GM08714 (cell line): Measurements from ENCODE around the gene SIPA1.
"Not testable (repeated sequence)": the region's sequence is repeated elsewhere in the genome, so short reads cannot be mapped to it uniquely, and the experiment has no call there.

Source experiments
- H3K4me3 ChIP-seq: fragments of 200-500 bp; sonication (Bioruptor generic); 2 replicates; pipeline ENCODE4 v1.5.1; 2014; ENCODE audit warnings: mild to moderate bottlenecking, low read length, inconsistent platforms
- ZNF274 ChIP-seq: IDR thresholded peaks from 2 replicates; pipeline ENCODE4 v1.6.1; 2012; ENCODE audit warnings: mild to moderate bottlenecking, low read depth, low read length

SIPA1 gene

DNA sequence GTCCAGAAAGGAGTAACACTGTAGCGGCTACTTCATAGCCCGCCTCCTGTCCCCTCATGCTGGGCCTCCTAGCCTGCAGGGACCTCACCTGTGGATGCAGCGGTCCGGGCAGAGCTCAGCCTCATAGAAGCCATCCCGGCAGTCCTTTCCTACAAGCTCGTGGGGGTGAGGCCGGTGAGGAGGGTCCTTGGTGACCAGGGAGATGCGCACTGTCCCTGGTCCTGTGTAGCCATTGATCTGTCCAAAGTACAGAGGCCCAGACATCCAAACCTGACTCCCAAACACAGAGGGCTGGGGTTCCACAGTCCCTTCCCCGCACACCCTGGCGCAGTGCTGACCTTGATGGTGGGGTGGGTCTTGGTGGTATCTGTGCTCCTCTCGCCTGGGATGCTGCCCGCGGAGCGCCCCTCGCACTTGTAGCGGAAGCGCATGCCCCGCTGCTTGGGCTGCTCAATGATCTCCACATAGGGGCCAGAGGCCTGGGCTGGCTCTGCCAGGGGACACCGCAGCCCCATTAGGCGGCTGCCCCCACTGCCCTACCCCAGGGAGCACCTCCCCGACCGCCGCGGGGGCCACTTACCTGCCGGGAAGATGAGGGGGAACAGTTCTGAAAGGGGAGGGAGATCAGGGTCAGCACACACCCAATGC is 23.8 kb downstream of the SIPA1 start:
- TF ChIP-seq ZNF274: no peak
- H3K4me3 ChIP-seq: peak overlapping the region; percentile 84

DNA sequence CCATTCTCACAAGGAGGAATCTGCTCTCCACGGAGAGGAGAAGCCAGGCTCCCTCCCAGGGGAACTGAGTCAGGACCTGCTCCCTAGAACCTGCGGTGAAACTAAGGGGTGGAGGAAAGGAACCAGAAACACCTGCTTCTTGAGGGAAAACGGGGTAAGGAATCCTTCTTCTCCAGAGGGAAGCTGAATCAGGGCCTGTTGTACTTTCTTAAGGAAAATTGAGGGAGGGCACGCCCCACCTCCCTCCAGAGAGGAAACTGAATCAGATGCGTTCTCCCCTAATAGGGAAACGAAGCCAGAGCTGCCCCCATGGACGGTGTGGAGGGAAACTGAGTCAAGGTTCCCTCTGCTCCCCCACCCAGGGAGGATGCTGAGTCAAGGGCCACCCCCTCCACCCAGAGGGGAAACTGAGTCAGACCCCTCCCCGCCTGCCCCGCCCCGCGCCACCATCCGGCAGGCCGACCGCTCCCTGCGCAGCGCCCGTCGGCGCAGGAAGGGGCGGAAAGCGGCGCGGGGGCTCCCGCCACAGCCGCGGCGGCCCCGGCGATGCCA is 24.4 kb downstream of the SIPA1 start:
- H3K4me3 ChIP-seq: peak overlapping the region; percentile 84
- TF ChIP-seq ZNF274: no peak

DNA sequence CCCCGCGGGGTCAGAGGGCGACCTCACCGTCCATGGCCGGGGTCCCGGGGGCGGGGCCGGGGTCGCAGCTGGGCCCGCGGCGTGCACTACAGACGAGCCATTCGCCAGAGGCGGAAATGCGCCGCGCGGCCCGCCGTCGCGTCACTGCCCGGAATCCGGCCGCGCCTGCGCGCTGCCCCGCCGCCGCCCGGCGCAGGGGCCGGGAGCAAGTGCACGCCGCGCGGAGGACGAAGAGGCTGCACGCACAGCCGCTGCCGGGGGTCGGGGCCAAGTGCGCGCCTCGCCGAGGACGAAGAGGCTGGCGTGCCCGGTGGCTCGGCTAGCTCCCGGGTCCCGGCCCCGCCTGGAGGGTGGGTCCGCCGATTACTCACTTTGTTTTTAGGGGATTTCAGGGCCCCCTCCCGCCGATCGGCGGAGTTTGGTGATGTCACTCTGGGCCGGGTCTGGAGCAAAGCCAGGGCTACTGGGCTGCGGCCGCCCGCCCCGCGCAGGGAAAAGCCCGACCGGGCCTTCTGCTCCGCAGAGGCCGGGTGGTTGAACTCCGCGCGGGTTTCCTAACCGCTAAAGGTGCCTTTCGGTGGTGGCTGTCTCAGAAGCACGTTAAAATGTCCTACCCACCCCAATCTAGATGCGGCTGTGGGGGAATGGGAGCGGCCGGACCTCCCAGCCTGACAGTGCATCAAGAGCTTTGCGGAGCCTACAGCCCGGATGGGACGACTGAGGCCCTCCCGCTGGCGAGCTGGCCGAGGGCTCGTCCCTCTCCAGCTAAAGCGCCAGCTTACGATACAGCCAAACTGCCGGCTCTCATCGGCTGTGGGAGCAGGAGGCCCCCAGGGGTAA is 25.1 kb downstream of the SIPA1 start, which contains the start of gene RELA:
RELA (minus strand) TSS at position 118 of the 840 bp plus-strand sequence; CDS start at position 34, 84 bp downstream.
- no peak for TF ChIP-seq ZNF274

DNA sequence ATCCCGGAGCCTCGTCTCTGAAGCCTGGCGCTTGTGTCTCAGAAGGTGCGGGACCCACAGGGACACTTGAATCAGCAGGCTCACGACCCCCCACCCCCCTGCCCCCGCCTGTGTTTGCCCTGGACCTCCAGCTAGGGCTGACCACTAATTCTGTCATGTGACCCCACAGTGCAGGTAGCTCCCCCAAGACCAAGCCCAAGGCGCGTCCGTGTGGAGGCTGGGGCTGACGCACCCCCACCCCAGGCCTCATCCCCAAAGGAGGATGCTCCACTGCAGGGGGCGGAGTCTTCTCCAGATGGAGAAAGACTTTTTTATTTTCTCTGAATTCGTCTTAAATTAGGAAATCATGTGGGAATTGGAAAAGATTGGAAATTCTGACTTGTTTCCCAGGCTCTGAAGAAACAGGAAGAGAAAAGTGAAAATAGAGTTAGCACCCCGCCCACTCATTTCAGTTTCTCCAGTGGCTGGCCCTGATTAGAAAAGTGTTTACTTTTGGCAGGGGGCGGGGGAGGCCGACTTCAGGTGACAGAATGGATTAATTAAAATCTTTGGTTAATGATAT is 25.8 kb downstream of the SIPA1 start:
- TF ChIP-seq ZNF274: no peak
- peak overlapping the region; percentile 84; the same call in 1 of the 2 replicates for H3K4me3 ChIP-seq

More for the DNA sequence above, 25.1 kb downstream of the SIPA1 start, which contains the start of gene RELA:
- H3K4me3 ChIP-seq: peak within 1 kb of the TSS; percentile 84

DNA sequence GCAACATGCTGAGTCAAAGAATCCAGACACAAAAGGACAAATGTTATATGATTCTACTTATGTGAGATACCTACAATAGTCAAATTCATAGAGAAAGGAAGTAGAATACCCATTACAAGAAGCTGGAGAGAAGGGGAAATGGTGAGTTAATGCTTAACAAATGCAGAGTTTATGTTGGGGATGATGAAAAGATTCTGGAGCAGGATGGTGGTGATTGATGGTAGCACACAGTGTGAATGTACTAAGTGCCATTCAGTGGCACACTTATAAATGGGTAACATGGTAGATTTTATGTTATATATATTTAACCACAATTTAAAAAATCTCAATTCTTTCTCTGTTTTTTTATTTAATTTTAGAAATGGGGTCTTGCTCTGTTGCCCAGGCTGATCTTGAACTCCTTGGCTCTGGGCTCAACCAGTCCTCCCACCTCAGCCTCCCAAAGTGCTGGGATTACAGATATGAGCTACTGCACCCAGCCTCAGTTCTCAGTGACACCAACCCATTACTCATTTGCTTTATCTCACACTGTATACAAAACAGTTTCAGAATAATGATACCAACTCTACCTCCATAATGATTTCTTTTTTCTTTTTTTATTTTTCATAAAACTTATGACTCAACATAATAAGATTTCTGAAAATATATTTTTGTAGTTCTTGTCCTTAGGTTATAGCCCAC is 34.4 kb downstream of the SIPA1 start:
- TF ChIP-seq ZNF274: no peak
- H3K4me3 ChIP-seq: no peak overlapping the region

DNA sequence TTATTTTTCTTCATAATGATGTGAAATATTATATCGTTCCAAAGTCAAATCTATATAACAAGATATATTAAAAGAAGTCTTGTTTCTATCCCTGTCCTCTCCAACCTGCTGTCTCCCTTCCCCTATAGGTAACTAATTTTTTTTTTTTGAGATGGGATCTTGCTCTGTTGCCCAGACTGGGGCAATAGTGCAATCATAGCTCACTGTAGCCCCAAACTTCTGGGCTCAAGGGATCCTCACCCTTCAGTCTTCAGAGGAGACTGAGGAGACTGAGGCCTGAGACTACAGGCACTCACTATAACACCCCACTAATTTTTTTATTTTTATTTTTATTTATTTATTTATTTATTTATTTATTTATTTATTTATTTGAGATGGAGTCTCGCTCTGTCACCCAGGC is 35.1 kb downstream of the SIPA1 start:
- no peak for TF ChIP-seq ZNF274

DNA sequence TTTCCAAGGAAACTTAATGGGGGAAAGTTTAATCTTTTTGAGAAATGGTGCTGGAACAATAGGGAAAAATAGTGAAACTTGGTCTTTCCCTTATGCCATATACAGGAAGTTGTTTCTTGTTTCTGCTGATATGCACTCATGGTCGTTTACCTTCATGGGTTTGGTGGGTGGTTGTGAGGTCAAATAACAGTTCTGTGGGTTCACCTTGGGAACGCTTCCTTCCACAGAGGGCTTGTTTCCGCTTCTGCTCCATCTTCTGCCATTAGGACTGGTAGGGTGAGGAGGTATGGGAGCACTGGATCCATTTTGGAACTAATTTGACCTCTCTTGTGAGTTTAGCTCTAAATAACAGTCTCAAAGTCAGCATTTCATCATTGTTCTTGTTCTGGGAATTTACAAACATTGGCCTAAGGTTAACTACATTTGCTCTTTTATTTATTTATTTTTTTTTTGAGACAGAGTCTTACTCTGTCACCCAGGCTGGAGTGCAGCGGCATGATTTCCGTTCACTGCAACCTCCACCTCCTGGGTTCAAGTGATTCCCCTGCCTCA is 42.4 kb downstream of the SIPA1 start:
- no peak for TF ChIP-seq ZNF274
- no peak overlapping the region for H3K4me3 ChIP-seq

More for the DNA sequence above, 35.1 kb downstream of the SIPA1 start:
- no peak overlapping the region for H3K4me3 ChIP-seq

DNA sequence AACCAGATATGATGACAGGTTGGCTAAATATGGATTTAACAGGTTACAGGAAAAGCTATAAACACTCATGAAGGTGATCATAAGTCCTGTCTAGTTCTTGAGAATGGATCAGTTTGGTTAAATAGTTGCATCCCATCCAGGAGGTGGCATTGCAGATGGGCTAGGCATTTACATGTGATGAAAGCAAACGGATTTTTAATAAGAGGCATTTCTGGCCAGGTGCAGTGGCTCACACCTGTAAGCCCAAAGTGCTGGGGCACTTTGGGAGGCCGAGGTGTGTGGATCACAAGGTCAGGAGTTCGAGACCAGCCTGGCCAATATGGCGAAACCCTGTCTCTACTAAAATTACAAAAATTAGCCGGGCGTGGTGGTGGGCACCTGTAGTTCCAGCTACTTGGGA is 45.6 kb downstream of the SIPA1 start:
- H3K4me3 ChIP-seq: not testable (repeated sequence)

DNA sequence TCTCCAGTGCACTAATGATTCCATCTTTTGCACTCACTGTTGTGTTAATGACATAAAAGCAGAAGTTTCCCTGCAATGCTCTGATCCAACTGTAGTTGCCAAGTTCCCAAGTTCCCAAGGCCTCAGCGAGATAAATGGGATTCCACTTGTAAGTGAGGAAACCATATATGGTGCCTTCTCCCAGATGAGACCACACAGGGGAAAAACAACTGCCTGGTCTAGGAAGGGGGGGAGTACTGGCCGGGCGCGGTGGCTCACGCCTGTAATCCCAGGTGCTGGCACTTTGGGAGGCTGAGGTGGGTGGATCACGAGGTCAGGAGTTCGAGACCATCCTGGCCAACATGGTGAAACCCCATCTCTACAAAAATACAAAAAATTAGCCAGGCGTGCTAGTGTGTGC is 48.1 kb downstream of the SIPA1 start:
- no peak overlapping the region for H3K4me3 ChIP-seq
- no peak for TF ChIP-seq ZNF274

DNA sequence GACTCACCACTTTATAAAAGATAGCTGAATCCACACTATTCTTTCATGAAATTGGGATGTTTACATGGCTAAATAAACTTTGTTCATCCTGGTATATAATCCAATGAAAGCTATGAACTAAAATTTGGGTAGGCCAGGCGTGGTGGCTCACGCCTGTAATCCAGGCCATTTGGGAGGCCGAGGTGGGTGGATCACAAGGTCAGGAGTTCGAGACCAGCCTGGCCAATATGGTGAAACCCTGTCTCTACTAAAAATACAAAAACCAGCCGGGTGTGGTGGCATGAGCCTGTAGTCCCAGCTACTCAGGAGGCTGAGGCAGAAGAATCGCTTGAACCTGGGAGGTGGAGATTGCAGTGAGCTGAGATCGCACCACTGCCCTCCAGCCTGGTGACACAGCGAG is 53.9 kb downstream of the SIPA1 start:
- H3K4me3 ChIP-seq: not testable (repeated sequence)

DNA sequence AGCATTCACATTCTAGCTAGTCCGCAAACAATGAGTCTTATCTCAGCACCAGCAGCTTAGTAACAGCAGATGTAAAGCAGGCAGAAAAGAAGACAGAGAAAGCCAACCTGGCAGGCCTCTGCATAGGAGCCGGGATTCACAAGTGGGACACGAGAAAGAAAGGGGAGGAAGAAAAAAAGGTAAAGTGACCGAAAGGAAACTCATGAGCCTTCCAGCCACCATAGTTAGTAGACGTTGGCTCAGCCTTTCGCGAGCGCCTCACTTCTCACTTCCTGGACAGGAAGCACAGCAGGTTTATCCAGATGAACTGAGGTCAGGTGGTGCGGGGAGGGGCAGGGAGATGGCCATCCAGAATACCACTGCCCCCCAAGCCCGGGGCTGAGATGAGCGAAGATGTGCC is 54.5 kb downstream of the SIPA1 start:
- TF ChIP-seq ZNF274: no peak
- H3K4me3 ChIP-seq: no peak overlapping the region

DNA sequence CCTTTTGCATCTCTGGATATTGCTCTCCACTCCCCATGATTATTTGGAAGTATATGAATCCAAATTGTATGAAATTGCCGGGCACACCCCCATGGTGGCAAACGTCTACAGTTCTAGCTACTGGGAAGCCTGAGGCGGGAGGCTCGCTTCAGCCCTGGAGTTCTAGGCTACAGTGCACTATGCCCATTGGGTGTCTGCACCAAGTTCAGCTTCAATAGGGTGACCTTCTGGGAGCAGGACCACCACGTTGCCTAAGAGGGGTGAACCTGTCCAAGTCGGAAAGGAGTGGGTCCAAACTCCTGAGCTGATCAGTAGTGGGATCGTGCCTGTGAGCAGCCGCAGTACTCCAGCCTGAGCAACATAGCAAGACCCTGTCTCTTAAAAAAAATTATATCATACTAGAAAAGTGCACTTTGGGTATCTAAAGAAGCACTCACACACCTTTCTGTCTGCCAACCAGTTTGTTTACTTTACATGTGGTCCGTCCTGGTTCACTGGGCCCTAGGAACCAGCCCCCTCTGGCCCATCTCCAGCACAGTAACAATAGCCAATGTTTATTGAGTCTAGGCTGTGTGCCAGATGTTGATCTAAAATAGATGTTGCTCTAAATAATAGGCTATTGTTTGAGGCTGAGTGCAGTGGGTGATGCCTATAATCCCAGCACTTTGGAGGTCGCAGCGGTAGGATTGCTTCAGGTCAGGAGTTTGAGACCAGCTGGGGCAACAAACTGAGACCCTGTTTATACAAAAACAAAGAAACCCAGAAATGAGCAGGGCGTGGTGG is 57.7 kb downstream of the SIPA1 start:
- no peak for TF ChIP-seq ZNF274
- no peak overlapping the region for H3K4me3 ChIP-seq

DNA sequence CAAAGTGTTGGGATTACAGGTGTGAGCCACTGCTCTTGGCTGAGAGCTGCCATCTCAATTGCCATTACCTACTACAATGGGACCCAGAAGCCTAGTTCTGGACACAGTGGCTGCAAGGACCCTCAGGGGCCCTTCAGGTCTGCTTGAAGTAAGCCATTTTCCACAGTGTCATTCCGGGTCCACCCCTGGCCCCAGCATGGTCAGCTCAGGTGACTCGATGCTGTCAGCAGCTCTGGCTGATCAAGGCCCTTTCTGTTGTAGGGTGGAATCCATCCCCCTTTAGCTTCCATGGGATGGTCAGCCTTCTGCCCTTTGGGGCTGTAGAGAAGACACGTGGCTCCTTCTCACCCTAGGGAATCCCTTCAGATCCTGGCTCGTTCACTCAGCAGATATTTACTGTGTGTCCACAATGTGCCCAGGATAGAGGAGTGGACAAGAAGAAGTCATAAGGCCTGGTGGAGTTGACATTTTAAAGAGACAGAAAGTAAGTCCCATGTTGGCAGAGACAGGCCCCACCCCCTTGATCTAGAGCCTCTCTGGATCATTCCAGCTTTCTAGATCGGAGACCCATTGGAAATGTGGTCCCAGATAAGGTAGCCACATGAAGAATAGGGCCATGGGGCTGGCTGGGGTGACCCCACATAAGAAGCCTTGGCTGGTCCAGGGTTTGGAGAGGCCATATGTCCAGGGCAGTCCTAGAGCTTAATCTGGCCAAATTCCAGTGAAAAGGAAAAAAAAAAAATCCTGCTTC is 59.1 kb downstream of the SIPA1 start:
- no peak overlapping the region for H3K4me3 ChIP-seq
- TF ChIP-seq ZNF274: no peak
